Liver (tissue), 3 donors: ENCODE data around the gene TTLL7.

Experiments
- ATF3 ChIP-seq: IDR thresholded peaks from 2 replicates; pipeline ENCODE4 v1.6.1; 2016; ENCODE audit warnings: antibody characterized with exemption
- GABPA ChIP-seq, 2 donors: IDR thresholded peaks in 1 of 2; conservative IDR thresholded peaks in 1 of 2; 2 replicates each; pipeline ENCODE4 v1.6.1; 2016; ENCODE audit warnings: antibody characterized with exemption in 2 of 2, mild to moderate bottlenecking in 1 of 2, moderate library complexity in 1 of 2
- JUND ChIP-seq, 2 donors: IDR thresholded peaks; 2 replicates each; pipeline ENCODE4 v1.6.1; 2016; ENCODE audit warnings: antibody characterized with exemption in 2 of 2
- RAD21 ChIP-seq, 2 donors: IDR thresholded peaks; 2 replicates each; pipeline ENCODE4 v1.6.1; 2016; ENCODE audit warnings: antibody characterized with exemption in 2 of 2, mild to moderate bottlenecking in 2 of 2
- REST ChIP-seq: IDR thresholded peaks from 2 replicates; pipeline ENCODE4 v1.6.1; 2016; ENCODE audit warnings: antibody characterized with exemption, mild to moderate bottlenecking
- RXRA ChIP-seq, 2 donors: IDR thresholded peaks; 2 replicates each; pipeline ENCODE4 v1.6.1; 2017 to 2018; ENCODE audit warnings: antibody characterized with exemption in 2 of 2, mild to moderate bottlenecking in 1 of 2
- SP1 ChIP-seq: IDR thresholded peaks from 2 replicates; pipeline ENCODE4 v1.6.1; 2018; ENCODE audit warnings: antibody characterized with exemption, mild to moderate bottlenecking
- TAF1 ChIP-seq: conservative IDR thresholded peaks from 2 replicates; pipeline ENCODE4 v1.6.1; 2016; ENCODE audit warnings: antibody characterized with exemption, mild to moderate bottlenecking
- TF ChIP-seq, protein P1 (sequence below): fragments of 150-350 bp; IDR thresholded peaks from 2 replicates; pipeline ENCODE4 v1.5.1; 2017; ENCODE audit warnings: improper control_type of control experiment, low read depth, low read length; ENCODE audit not compliant: missing input control
- TF ChIP-seq, protein P2 (sequence below): IDR thresholded peaks from 2 replicates; pipeline ENCODE4 v1.6.1; 2016; ENCODE audit warnings: antibody characterized with exemption
- TF ChIP-seq, protein P3 (sequence below): IDR thresholded peaks from 2 replicates; pipeline ENCODE4 v1.6.1; 2016; ENCODE audit warnings: antibody characterized with exemption
- donor health status: healthy.
- donor health status: healthy.

- TF ChIP-seq, protein P1, sequence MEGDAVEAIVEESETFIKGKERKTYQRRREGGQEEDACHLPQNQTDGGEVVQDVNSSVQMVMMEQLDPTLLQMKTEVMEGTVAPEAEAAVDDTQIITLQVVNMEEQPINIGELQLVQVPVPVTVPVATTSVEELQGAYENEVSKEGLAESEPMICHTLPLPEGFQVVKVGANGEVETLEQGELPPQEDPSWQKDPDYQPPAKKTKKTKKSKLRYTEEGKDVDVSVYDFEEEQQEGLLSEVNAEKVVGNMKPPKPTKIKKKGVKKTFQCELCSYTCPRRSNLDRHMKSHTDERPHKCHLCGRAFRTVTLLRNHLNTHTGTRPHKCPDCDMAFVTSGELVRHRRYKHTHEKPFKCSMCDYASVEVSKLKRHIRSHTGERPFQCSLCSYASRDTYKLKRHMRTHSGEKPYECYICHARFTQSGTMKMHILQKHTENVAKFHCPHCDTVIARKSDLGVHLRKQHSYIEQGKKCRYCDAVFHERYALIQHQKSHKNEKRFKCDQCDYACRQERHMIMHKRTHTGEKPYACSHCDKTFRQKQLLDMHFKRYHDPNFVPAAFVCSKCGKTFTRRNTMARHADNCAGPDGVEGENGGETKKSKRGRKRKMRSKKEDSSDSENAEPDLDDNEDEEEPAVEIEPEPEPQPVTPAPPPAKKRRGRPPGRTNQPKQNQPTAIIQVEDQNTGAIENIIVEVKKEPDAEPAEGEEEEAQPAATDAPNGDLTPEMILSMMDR = no peak
- TF ChIP-seq JUND (IDR thresholded peaks at IDR 0.05) (no peak), RAD21 (IDR thresholded peaks at IDR 0.05) (no peak), TAF1 (no peak), GABPA (IDR thresholded peaks at IDR 0.05 in 1 of 2, conservative IDR thresholded peaks at IDR 0.05 in 1 of 2) (no peak), SP1 (no peak), REST (no peak), ATF3 (no peak), RXRA (IDR thresholded peaks at IDR 0.05) (no peak)
- TF ChIP-seq, protein P2, sequence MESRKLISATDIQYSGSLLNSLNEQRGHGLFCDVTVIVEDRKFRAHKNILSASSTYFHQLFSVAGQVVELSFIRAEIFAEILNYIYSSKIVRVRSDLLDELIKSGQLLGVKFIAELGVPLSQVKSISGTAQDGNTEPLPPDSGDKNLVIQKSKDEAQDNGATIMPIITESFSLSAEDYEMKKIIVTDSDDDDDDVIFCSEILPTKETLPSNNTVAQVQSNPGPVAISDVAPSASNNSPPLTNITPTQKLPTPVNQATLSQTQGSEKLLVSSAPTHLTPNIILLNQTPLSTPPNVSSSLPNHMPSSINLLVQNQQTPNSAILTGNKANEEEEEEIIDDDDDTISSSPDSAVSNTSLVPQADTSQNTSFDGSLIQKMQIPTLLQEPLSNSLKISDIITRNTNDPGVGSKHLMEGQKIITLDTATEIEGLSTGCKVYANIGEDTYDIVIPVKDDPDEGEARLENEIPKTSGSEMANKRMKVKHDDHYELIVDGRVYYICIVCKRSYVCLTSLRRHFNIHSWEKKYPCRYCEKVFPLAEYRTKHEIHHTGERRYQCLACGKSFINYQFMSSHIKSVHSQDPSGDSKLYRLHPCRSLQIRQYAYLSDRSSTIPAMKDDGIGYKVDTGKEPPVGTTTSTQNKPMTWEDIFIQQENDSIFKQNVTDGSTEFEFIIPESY = no peak
- TF ChIP-seq, protein P3, sequence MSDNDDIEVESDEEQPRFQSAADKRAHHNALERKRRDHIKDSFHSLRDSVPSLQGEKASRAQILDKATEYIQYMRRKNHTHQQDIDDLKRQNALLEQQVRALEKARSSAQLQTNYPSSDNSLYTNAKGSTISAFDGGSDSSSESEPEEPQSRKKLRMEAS = no peak
Observed at GRCh38 chr1:83836543-83836942, 162.4 kb downstream of the TTLL7 start.
